Measurements from ENCODE around the gene SNCB.

DNA sequence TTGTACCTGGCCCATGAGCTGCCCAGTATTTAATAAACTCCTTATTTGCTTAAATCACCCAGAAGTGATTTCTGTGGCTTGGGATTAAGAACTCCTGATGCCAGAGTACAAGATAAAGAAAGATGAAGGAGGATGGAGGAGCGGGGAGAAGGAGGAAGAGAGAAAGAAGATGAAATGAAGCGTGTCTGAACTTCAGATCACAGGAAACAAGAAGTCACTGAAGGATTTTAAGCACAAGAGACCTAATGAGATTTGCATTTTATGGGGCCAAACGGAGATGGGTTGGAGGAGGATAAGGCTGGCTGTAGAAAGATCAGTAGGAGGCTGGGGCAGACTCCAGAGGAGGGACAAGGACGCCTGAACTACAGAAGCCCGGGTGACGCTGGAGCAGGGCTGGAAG, 3.3 kb upstream of the SNCB start:
- TF ChIP-seq, protein P1, sequence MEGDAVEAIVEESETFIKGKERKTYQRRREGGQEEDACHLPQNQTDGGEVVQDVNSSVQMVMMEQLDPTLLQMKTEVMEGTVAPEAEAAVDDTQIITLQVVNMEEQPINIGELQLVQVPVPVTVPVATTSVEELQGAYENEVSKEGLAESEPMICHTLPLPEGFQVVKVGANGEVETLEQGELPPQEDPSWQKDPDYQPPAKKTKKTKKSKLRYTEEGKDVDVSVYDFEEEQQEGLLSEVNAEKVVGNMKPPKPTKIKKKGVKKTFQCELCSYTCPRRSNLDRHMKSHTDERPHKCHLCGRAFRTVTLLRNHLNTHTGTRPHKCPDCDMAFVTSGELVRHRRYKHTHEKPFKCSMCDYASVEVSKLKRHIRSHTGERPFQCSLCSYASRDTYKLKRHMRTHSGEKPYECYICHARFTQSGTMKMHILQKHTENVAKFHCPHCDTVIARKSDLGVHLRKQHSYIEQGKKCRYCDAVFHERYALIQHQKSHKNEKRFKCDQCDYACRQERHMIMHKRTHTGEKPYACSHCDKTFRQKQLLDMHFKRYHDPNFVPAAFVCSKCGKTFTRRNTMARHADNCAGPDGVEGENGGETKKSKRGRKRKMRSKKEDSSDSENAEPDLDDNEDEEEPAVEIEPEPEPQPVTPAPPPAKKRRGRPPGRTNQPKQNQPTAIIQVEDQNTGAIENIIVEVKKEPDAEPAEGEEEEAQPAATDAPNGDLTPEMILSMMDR (IDR thresholded peaks at IDR 0.05; ENCODE audit: insufficient read depth, low read length): no peak
- TF ChIP-seq POLR2AphosphoS5 (IDR thresholded peaks at IDR 0.05; ENCODE audit: low read depth): no peak
- TF ChIP-seq, protein P2, sequence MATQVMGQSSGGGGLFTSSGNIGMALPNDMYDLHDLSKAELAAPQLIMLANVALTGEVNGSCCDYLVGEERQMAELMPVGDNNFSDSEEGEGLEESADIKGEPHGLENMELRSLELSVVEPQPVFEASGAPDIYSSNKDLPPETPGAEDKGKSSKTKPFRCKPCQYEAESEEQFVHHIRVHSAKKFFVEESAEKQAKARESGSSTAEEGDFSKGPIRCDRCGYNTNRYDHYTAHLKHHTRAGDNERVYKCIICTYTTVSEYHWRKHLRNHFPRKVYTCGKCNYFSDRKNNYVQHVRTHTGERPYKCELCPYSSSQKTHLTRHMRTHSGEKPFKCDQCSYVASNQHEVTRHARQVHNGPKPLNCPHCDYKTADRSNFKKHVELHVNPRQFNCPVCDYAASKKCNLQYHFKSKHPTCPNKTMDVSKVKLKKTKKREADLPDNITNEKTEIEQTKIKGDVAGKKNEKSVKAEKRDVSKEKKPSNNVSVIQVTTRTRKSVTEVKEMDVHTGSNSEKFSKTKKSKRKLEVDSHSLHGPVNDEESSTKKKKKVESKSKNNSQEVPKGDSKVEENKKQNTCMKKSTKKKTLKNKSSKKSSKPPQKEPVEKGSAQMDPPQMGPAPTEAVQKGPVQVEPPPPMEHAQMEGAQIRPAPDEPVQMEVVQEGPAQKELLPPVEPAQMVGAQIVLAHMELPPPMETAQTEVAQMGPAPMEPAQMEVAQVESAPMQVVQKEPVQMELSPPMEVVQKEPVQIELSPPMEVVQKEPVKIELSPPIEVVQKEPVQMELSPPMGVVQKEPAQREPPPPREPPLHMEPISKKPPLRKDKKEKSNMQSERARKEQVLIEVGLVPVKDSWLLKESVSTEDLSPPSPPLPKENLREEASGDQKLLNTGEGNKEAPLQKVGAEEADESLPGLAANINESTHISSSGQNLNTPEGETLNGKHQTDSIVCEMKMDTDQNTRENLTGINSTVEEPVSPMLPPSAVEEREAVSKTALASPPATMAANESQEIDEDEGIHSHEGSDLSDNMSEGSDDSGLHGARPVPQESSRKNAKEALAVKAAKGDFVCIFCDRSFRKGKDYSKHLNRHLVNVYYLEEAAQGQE (IDR thresholded peaks at IDR 0.05; ENCODE audit: insufficient replicate concordance, low read depth): no peak
- TF ChIP-seq SPI1 (IDR thresholded peaks at IDR 0.05; ENCODE audit: borderline replicate concordance, low read depth): no peak
- TF ChIP-seq GABPA (IDR thresholded peaks at IDR 0.05; ENCODE audit: low read depth): no peak
